Measurements from ENCODE around the gene MACROD1. TPM values are rescaled to one million over a fixed set of nuclear protein-coding genes. Genes with fewer than 3 reads are reported as not detected.
"Not testable (repeated sequence)": the region's sequence is repeated elsewhere in the genome, so short reads cannot be mapped to it uniquely, and the experiment has no call there.

Gene MACROD1
- total RNA-seq, 2 experiments from 2014 or later = 24.5 to 31.0 TPM

GRCh38 chr11:64056861-64057260 lies 109.1 kb downstream of the MACROD1 start:
- Mint-ChIP-seq H3K36me3 (no peaks in the 10 kb centered on the region), H3K4me1 (ENCODE audit: low read depth) (peaks cover 6% of the 10 kb centered on the region), H3K4me3 (no peak overlapping the region), H3K9me3 (no peaks in the 10 kb centered on the region), H3K27me3 (peaks cover 6% of the 10 kb centered on the region), H3K27ac (no peak overlapping the region)
- CTCF ChIA-PET = no interaction called here
- intact Hi-C loops (cut with micrococcal nuclease) = no loop called here
- DNase-seq = no peak
- POLR2A ChIA-PET = no interaction called here

- Mint-ChIP-seq H3K9me3 (no peaks in the 10 kb centered on the region), H3K27ac (no peak overlapping the region), H3K4me1 (ENCODE audit: low read depth) (peaks cover 5% of the 10 kb centered on the region), H3K36me3 (no peaks in the 10 kb centered on the region), H3K27me3 (peaks cover 4% of the 10 kb centered on the region), H3K4me3 (no peak overlapping the region)
- DNase-seq = no peak
- CTCF ChIA-PET = no interaction called here
- POLR2A ChIA-PET = no interaction called here
- intact Hi-C loops (cut with micrococcal nuclease) = no loop called here
Observed at GRCh38 chr11:64056213-64056785, 109.6 kb downstream of the MACROD1 start.

DNA sequence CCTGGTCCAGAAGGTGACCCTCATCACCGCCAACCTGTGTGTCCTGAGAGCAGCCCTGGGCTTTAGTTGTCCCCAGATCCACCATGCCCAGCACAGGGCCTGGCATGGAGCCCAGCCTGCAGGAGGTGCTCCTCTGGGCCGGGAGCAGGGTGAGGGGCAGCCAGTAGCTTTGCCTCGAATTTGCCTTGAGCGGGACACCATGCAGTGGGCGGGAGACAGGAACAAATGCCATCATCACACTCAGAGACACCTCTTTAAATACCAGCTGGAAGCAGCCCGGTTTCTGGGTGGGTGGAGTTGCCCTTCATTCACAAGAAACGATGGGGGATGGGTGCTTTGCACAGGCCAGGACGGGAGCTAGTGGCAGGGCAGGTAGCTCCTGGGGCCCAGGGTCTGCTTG lies 110.8 kb downstream of the MACROD1 start:
- intact Hi-C loops (cut with micrococcal nuclease) = no loop called here
- Mint-ChIP-seq H3K4me3 (no peak overlapping the region), H3K27ac (no peak overlapping the region), H3K27me3 (no peaks in the 10 kb centered on the region), H3K9me3 (no peaks in the 10 kb centered on the region), H3K36me3 (no peaks in the 10 kb centered on the region), H3K4me1 (ENCODE audit: low read depth) (no peaks in the 10 kb centered on the region)
- ChIA-PET CTCF (no interaction called here), POLR2A (no interaction called here)
- no peak for DNase-seq

DNA sequence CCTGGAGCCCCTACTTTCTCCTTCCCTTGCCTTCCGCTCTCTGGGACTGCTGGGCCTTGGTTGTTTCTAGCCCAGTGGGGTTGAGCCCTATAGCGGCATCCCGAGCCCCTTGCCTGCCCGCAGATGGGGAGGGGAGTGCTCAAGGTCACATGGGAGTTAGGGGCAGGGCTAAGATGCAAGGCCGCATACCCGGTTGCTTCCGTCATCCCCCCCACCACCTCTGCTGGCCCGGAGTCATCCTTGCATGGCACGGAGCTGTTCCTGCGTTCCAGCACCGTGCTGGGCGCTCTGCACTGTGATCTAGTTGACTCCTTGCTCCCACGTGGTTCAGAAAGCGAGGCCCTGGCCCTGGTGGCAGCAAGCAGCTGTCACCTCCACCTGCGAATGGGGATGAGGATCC lies 112.2 kb downstream of the MACROD1 start:
- DNase-seq = no peak
- intact Hi-C loops (cut with micrococcal nuclease) = no loop called here
- CTCF ChIA-PET = interaction anchor here (1.5 kb wide), 1 partner anchor 54 kb away, joined by 4 read pairs; no protein-coding TSS in a partner anchor
- H3K27ac Mint-ChIP-seq = no peak overlapping the region
- no peaks in the 10 kb centered on the region for H3K9me3 Mint-ChIP-seq
- no peaks in the 10 kb centered on the region for H3K36me3 Mint-ChIP-seq
- no peaks in the 10 kb centered on the region for H3K27me3 Mint-ChIP-seq
- POLR2A ChIA-PET = no interaction called here
- no peak overlapping the region for H3K4me3 Mint-ChIP-seq
- H3K4me1 Mint-ChIP-seq (ENCODE audit: low read depth) = no peaks in the 10 kb centered on the region

GRCh38 chr11:64052938-64053622 lies 112.8 kb downstream of the MACROD1 start:
- Mint-ChIP-seq H3K9me3 (no peaks in the 10 kb centered on the region), H3K4me1 (ENCODE audit: low read depth) (no peaks in the 10 kb centered on the region), H3K27ac (no peak overlapping the region), H3K4me3 (no peak overlapping the region), H3K27me3 (no peaks in the 10 kb centered on the region), H3K36me3 (no peaks in the 10 kb centered on the region)
- ChIA-PET POLR2A (interaction anchor here (0.9 kb wide), 1 partner anchor 11 kb away, joined by 3 read pairs; no protein-coding TSS in a partner anchor), CTCF (interaction anchor here (1.5 kb wide), 1 partner anchor 53 kb away, joined by 4 read pairs; no protein-coding TSS in a partner anchor)
- DNase-seq = no peak
- intact Hi-C loops (cut with micrococcal nuclease) = no loop called here

- no peak for DNase-seq
- ChIA-PET POLR2A (interaction anchor here (0.9 kb wide), 1 partner anchor 12 kb away, joined by 3 read pairs; no protein-coding TSS in a partner anchor), CTCF (no interaction called here)
- H3K9me3 Mint-ChIP-seq = no peaks in the 10 kb centered on the region
- intact Hi-C loops (cut with micrococcal nuclease) = no loop called here
- no peaks in the 10 kb centered on the region for H3K4me1 Mint-ChIP-seq (ENCODE audit: low read depth)
- no peaks in the 10 kb centered on the region for H3K36me3 Mint-ChIP-seq
- no peaks in the 10 kb centered on the region for H3K27me3 Mint-ChIP-seq
- no peak overlapping the region for H3K27ac Mint-ChIP-seq
- no peak overlapping the region for H3K4me3 Mint-ChIP-seq
Observed at GRCh38 chr11:64052436-64052835, 113.5 kb downstream of the MACROD1 start.

DNA sequence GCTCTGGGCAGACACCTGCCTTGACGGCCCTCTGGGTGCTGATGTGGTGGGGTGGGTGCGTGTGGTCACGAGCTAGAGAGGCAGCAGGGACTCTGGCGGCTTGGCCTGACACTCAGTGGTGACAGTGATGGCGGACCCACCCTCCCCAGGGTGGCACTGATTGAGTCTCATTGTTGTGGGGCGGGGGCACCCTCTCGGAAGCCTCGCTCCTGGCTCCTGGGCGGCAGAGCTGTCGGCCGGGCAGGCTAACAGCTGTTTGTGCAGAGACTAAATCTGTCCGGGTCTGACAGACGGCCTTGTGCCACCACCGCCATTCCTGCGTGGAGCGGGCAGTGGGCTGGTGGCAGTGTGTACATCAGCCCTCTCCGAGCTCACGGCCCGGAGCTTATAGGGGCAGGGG lies 114.6 kb downstream of the MACROD1 start:
- POLR2A ChIA-PET = no interaction called here
- intact Hi-C loops (cut with micrococcal nuclease) = no loop called here
- no peaks in the 10 kb centered on the region for H3K27me3 Mint-ChIP-seq
- no peaks in the 10 kb centered on the region for H3K4me1 Mint-ChIP-seq (ENCODE audit: low read depth)
- H3K36me3 Mint-ChIP-seq = no peaks in the 10 kb centered on the region
- no peaks in the 10 kb centered on the region for H3K9me3 Mint-ChIP-seq
- no peak for DNase-seq
- no peak overlapping the region for H3K4me3 Mint-ChIP-seq
- H3K27ac Mint-ChIP-seq = no peak overlapping the region
- CTCF ChIA-PET = no interaction called here

DNA sequence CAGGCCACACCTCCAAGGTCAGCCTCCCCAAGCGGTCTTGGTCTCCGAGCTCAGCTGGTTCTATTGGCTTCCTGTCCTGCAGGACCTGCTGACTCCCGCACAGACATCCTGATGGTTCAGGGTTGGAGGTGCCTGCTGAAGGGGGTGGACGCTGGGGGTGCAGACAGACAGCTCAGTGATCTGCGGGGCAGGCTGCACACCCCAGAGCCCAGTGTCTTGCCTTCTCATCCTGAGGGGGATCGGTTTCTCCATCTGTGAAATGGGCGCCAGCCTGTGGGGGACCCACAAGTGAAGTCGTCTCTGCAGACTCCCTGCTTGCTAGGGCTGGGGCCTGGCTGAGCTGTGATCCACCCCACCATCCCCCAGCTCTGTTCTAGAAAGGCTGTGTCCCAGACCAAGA lies 116.4 kb downstream of the MACROD1 start:
- Mint-ChIP-seq H3K27ac (no peak overlapping the region), H3K27me3 (no peaks in the 10 kb centered on the region), H3K36me3 (no peaks in the 10 kb centered on the region), H3K4me3 (no peak overlapping the region), H3K9me3 (no peaks in the 10 kb centered on the region), H3K4me1 (ENCODE audit: low read depth) (no peaks in the 10 kb centered on the region)
- DNase-seq = no peak
- POLR2A ChIA-PET = no interaction called here
- CTCF ChIA-PET = no interaction called here
- intact Hi-C loops (cut with micrococcal nuclease) = no loop called here

- no peaks in the 10 kb centered on the region for H3K9me3 Mint-ChIP-seq
- no peak for DNase-seq
- H3K36me3 Mint-ChIP-seq = no peaks in the 10 kb centered on the region
- intact Hi-C loops (cut with micrococcal nuclease) = no loop called here
- ChIA-PET POLR2A (no interaction called here), CTCF (no interaction called here)
- H3K27ac Mint-ChIP-seq = no peak overlapping the region
- H3K27me3 Mint-ChIP-seq = no peaks in the 10 kb centered on the region
- H3K4me3 Mint-ChIP-seq = no peak overlapping the region
- H3K4me1 Mint-ChIP-seq (ENCODE audit: low read depth) = no peaks in the 10 kb centered on the region
Observed at GRCh38 chr11:64048042-64048854, 117.7 kb downstream of the MACROD1 start.

GRCh38 chr11:64047373-64047772 lies 118.5 kb downstream of the MACROD1 start:
- CTCF ChIA-PET; H3K4me3 Mint-ChIP-seq; intact Hi-C loops (cut with micrococcal nuclease); POLR2A ChIA-PET; H3K27me3 Mint-ChIP-seq; H3K9me3 Mint-ChIP-seq; H3K4me1 Mint-ChIP-seq (ENCODE audit: low read depth); DNase-seq; H3K27ac Mint-ChIP-seq; H3K36me3 Mint-ChIP-seq: not testable (repeated sequence)

DNA sequence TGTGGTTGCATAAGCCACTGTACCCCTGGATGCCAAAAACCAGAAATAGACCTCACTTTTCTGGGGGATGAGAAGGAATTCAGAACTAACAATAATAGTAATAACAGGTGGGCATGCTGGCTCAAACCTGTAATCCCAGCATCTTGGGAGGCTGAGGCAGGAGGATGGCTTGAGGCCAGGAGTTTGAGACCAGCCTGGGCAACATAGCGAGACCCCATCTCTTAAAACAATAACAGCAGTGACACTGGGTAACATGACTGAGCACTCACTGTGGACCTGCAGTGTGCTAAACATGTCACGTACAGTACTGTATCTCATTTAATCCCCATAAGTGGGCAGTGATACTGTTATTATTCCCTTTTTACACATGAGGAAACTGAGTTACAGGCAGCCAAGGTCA lies 120.2 kb downstream of the MACROD1 start:
- Mint-ChIP-seq H3K4me3 (no peak overlapping the region), H3K27me3 (no peaks in the 10 kb centered on the region), H3K4me1 (ENCODE audit: low read depth) (no peaks in the 10 kb centered on the region), H3K9me3 (no peaks in the 10 kb centered on the region), H3K27ac (no peak overlapping the region), H3K36me3 (no peaks in the 10 kb centered on the region)
- POLR2A ChIA-PET = no interaction called here
- DNase-seq = no peak
- CTCF ChIA-PET = no interaction called here
- intact Hi-C loops (cut with micrococcal nuclease) = no loop called here

- intact Hi-C loops (cut with micrococcal nuclease) = no loop called here
- ChIA-PET CTCF (no interaction called here), POLR2A (no interaction called here)
- H3K4me1 Mint-ChIP-seq (ENCODE audit: low read depth) = no peaks in the 10 kb centered on the region
- DNase-seq = no peak
- H3K4me3 Mint-ChIP-seq = no peak overlapping the region
- H3K27me3 Mint-ChIP-seq = no peaks in the 10 kb centered on the region
- H3K27ac Mint-ChIP-seq = no peak overlapping the region
- H3K9me3 Mint-ChIP-seq = no peaks in the 10 kb centered on the region
- no peaks in the 10 kb centered on the region for H3K36me3 Mint-ChIP-seq
Observed at GRCh38 chr11:64044730-64045393, 121.1 kb downstream of the MACROD1 start.
